GM19468 (cell line): ENCODE measurements around the gene ALDH1L2.
A peak's percentile ranks its signal among the peaks of the same experiment; 100 is the strongest.

Experiments used
- ATAC-seq: cut with Tn5 transposase; IDR thresholded peaks from one replicate; pipeline ENCODE4 v1.9.1; 2021; ENCODE audit warnings: mild to moderate bottlenecking, moderate library complexity, moderate number of reproducible peaks; ENCODE audit not compliant: unreplicated experiment; ENCODE audit errors: extremely low read depth

Gene ALDH1L2

DNA sequence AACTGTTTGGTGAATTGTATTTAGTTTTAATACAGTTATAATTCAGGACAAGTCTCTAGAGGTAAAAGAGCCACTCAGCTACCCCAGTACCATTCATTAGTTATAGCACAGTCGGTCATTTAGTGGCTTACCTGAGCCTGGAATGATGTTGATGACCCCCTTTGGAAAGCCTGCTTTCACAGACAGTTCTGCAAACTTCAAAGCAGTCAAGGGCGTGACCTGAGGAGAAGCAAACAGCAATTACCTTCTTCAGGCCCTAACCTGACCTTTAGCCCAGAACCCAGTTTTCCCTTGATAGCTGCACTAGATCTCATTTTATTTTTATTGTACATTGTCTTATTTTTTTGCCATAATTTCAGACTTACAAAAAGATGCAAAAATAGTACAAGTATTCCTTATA, 43.8 kb downstream of the ALDH1L2 start:
- no peak for ATAC-seq

DNA sequence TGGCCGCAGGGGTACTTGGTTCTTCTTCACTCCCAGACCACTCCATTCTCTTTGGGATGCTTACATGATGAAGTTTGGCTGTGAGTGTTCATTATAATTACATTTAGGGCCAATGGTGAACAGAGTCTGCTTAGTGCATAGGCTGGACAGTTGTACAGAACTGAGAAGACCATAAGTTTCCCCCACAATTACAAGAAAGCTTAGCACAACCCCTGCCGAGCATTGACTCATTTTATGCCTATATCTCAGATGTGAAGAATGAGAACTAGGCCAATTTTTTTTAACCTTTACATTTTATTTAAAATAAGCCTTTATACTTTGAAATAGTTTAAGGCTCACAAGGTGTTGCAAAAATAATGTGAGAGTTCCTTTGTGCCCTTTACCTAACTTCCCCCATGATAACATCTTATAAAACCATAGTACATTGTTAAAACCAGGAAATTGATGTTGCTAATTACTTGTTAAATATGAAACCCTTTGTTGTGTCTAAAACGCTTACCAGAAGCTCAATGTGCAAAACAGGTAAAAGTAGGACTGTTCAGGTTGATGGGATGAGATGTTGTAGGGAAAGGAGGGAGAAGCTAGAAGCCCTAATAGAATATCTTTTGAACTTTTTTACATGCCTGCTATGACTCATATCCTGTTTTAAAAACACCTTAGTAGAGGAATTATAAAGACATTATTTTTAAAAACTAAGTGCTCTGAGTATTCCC, 47.2 kb downstream of the ALDH1L2 start:
- ATAC-seq = no peak

DNA sequence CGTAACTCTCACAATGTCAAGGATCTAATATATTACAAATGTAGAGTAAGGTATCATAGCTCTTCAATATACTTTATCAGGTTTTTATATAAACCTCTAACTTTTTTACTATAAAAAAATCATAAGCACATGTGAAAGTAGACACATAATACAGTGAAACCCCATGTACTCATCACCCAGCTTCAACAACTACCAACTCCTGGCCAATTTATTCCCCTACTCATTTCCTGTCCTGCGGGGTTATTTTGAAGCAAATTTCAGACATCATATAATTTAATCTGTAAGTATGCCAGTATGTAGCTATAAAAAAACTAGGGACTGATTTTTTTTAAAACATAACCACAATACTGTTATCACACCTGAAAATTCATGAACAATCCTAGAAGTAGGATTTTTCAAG, 50.4 kb downstream of the ALDH1L2 start:
- ATAC-seq = no peak

DNA sequence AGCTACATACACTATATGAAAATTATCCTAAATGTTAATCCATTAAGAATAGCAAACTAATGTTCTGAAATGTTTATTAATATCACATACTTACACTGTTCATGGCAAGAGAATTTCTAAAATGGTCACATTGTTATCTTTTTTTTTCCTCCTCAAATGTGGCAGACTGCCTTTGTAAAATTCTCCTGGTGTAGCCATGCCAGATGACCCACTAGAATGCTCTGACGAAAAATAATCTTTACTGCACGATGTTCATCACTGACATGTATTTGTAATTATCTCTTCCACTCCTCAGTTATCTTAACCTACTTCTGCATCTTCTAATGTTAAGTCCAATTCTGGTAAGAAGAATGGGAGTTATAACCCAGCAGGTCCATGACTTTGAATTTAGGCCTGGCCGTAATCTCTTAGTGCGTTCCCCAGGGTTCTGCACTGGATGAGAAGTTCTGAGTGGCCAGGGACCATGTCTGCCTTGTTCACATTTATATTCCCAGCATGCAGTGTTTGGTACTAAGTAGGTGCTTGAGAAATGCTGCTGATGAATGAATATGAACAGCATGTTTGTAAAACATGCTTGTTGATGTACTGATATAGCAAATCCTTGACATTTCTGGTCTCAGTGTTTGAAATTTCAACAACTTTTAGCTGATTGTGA, 51.4 kb downstream of the ALDH1L2 start:
- no peak for ATAC-seq

DNA sequence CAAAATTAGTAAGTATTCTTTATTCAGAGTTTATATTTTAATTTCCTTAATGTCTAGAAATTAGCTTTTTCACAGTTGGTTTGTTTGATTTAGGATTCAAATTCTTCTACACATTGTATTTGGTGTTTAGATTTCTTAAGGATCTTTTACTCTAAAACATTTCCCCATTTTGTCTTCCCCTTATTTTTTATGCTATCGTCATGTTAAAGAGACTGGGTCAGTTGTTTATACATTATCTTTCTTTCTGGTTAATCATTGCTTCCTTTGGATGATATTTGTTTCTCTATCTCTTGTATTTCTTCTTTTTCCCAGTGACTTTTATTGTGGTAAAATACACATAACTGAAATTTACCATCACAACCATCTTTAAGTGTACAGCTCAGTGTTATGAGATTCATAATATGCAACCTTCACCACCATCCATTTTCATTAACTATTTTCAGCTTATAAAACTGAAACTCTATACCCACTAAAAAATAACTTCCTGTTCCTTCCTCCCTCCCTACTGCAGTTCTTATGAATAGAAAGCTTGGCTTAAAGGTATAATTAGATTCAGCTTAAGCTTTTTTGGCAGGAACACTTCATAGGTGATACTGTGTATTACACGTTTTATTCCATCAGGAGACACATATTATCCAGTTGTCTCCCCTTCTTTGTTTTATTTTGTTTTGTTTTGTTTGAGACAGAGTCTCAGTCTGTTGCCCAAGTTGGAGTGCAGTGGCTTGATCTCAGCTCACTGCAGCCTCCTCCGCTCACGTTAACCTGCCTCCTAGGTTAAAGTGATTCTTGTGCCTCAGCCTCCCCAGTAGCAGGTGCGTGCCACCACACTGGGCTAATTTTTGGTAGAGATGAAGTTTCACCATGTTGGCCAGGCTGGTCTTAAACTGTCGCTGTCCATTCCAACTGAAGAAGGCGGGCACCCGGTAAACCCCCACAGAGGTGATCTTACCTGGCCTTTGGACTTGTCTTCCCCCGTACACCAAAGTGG, 53.1 kb downstream of the ALDH1L2 start:
- peak; percentile 77 for ATAC-seq

DNA sequence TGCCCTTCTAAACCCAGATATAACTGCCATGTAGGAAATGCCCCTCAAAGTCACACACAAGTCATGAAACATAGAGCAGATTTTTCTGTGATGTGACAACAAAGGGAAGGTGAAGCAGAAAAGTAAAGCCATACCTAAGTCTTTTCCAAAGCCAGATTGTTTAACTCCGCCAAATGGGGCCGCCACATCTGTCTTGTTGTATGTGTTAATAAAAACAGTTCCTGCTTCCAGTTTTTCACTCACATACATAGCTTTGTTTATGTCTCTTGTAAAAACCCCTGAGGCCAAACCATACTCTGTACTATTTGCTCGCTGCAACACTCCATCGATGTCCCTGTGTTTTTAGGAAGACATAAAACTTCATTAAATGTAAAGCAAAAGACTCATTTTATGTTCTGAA, 57.8 kb downstream of the ALDH1L2 start:
- ATAC-seq = no peak

DNA sequence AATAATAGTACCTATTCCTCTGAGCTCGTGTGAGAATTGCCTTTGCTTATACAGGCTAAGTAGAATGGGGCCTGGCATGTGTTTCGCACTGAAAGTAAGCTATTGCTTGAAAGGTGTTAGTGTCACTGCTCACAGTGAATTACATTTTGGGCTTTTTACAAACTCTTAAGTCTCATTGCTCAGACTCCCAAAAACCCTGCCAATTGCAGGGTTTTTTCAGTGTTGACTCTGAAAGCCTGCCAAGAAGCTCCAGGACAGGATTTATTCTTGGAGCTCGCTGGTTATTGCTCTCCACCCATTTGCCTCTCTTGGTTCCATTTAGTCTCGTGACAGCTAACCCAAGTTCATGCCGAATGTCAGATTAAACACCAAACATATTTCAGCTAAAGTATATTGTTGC, 58.4 kb downstream of the ALDH1L2 start:
- no peak for ATAC-seq

DNA sequence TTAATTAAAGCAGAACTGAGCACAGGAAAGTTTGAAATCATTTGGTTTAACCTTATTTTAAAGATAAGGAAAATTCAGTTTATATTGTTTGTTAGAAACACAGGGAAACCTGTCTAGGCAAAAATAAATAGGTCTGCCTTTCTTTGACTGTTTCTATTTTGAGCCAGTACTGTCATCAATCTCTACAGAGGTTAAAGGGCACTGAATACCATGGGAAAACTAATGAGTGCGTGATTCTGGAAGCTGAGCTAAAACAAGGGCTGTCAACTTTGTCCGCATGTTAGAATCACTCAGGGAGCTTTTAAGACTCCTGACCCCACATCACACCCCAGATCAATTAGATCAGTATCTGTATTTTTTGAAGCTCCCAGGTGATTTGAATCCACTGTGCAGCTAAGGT, 59.3 kb downstream of the ALDH1L2 start:
- ATAC-seq = no peak

DNA sequence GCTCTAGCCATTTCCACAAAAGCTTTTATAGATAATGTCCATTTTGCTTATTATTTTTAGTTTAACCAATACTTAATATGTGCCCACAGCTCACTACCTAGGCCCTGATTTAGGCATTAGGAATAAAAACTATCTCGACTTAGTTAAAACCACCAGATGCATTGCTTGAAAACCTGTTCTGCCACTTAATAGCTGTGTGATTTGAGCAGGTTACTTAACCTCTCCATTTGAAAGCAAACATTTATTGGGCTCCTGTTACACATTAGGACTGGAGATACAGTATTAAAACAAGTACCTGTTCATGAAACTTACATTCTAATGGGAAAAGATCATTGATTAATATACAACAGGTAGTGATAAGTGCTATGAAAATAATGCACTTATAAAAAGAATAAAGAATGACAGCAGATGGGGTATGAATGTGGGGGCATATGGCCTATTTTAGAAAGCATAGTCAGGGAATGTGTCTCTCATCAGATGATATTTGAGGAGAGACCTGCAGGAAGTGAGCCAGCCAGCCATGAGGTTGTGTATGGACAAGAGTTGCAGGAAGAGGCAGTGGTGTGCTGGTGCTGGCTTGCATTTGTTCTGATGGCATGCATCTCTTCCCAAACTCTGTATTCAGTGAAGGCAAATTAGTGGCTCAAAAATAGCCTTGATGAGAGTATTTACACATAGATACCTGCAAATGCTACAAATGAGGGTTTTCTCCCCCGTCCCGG, 63.9 kb downstream of the ALDH1L2 start:
- ATAC-seq = no peak

DNA sequence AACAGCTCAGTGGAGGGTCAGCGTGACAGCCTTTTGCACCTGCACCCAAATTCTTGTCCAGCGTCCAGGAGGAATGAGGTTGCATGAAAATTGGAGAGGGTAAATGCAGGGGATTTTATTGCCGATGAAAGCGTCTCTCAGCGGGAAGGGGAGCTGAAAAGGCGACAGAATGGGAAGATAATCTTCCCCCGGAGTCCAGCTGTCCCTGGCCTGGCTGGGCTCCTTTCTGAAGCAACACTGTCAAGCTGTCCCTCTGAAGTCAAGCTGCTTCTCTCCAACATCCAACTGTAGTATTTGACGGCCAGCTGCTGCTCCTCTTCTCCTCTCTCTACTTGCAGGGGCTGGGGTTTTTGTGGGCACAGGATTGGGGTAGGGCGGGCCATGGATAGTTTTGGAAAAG, 65.5 kb downstream of the ALDH1L2 start:
- ATAC-seq = no peak

DNA sequence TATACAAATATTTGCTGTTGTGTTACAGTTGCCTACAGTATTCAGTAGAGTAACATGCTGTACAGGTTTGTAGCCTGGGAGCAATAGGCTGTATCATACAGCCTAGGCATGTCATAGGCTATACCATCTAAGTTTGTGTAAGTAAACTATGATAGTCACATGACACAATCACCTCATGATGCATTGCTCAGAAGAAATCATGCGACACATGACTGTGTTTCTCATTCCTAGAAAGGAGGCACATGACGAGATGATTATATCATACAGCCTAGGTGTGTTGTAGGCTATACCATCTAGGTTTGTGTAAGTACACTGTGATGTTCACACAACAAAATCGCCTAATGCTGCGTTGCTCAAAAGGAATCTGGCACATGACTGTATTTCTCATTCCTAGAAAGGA, 66.2 kb downstream of the ALDH1L2 start:
- no peak for ATAC-seq

DNA sequence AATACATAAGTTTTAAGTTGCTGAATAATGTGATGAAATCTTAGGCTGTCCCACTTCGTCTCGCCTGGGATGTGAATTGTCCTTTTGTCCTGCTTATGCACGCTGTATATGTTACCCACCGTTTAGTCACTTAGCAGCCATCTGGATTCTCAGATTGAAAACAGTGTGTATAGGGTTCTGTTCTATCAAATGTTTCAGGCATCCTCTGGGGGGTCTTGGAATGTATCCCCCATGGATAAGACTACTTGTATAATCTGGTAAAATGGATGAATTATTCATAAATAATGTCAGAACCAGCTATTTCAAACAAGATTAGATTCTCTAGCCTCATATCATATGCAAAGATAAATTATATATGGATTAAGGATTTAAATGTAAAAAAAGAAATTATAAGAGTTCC, 68.7 kb downstream of the ALDH1L2 start:
- ATAC-seq = no peak

DNA sequence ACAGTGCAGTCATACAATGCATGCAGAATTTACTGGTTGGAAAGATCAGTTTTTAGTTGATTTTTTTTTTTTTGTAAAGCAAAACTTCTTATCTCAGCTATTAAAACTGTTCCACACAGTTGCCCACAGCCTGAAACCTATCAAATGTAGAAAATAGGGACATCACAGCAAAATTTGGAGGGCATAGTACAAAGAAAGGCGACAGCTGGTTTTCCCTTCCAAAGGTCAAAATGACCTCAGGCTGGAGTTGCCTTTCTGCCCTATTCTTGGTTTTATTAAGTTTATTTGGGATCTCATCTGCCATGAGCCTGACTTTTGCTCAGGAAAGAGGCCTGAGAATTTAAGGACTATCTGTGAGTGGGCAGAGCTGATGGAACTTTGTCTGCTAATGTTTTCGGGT, 69.7 kb downstream of the ALDH1L2 start:
- no peak for ATAC-seq

DNA sequence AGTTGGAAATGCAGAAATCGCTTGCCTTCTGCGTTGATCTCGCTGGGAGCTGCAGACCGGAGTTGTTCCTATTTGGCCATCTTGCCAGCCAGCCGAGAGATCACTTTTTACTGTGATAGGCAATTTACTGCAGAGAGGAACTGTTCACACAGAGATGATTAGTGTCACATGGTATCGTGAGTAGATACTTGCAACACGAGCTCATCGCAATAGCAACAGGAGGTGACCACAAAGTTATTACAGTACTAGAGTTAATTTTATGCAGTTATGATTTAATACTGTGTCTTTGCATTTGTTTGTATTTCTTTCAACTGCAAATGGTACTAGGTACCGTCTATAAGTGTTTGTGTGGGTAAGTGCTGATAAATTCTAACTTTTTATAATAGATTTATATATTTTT, 70.4 kb downstream of the ALDH1L2 start:
- no peak for ATAC-seq

DNA sequence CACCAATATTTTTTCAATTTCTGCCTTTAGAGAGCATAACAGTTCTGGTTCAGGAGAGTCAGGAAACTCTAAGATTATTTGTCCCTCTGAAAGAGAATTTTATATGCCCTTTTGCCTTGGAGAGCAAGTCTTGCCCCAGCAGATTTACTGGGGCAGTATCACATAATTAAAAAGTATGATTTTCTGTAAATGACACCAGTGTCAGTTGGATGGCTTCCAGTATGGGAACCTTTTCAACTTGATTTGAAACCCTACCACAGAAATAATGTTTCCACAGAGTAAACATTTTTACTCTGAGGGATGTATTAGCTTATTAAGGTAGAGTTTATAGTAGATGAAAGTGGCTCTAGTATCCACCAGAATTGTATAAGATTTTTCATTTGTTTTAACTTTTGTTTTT, 82.8 kb downstream of the ALDH1L2 start:
- no peak for ATAC-seq

DNA sequence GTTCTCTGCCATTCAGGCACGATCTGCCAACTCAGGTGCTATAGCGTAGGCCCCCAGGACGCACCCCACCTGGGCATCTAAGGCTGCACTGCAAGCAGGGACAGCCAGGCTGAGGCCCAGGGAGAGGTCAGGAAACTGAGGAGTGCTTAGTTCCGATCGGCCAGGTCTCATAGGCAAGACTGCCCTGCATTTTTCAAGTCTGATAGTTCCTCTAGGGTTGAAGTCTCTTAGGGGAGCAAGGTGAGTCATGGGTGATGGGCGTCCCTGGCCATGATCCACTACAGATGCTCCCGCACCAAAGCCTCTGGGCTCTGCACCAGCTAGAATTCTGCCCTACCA, 84.9 kb downstream of the ALDH1L2 start:
- no peak for ATAC-seq

DNA sequence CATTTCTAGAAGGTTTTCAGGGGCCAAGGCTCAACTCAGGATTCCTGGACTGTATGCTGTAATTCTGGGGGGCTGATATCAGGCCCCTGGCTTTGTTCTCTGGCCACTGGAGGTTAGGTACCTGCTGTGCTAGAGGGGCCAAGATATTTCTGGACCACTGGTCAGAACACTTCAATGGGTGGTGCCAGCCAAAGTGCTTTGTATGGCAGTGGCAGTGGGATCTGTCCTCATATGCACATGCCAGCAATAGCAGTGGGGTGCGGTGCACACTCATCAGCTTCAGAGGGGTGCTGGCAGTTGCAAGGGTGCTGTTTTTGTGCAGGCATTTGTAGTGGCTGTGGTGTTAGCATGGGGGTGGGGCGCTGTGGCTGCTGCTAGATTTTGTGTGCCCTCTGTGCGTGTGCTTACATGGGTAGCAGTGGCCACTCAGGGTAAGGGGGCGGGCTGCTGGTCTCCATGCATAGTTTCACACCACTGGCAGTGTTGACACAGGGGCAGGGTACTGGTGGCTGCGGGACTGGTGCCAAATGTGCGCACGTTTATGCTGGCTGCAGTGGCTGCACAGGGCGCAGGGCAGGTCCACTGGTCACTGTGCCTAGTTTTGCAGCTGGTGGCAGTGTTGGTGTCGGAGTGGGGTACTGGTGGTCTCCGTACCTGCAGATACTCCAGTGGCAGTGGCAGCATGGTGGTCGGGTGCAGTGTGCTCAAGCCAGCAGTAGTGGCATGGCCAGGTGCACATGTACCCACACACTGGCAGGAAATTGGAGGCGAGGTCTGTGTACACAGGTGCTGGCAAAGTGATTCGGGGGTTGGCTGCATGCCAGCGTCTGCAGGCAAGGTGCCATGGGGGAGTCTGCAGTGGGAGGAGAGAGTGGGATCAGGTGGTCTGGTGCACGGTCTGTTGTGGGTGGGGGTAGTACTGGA, 85.6 kb downstream of the ALDH1L2 start:
- no peak for ATAC-seq

DNA sequence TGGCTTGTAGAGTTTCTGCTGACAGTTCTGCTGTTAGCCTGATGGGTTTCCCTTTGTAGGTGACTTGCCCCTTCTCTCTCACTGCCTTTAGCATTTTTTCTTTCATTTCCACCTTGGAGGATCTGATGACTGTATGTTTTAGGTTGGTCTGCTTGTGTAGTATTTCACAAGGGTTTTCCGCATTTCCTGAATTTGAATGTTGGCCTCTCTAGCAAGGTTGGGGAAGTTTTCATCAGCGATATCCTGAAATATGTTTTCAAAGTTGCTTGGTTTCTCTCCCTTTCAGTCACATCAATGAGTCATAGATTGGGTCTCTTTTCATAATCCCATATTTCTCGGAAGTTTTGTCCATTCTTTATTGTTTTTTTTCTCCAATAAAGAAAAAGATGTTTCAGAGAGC, 86.7 kb downstream of the ALDH1L2 start:
- no peak for ATAC-seq

DNA sequence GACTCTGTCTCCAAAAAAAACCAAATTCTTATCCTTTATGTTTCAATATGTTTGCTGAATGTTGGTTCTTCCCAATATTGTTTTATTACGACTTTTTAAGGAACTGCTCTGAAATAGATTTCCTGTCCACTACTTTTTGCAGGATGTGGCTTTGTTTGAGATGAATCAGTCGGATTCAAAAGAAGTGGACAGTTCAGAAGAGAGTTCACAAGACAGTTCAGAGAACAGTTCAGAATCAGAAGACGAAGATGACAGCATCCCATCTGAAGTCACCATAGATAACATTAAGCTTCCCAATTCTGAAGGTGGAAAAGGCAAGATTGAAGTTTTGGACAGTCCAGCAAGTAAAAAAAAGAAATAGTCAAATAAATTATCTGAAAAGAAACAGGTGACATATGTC, 89.9 kb downstream of the ALDH1L2 start:
- ATAC-seq = no peak
